ENCODE data around the gene GID4. TPM values are rescaled to one million over a fixed set of nuclear protein-coding genes. Genes with fewer than 3 reads are reported as not detected.

The GID4 gene
- total RNA-seq, 5 donors from 2014 or later (not counting 1 experiment from before 2014, with no cell fraction given), result 7.9 to 12.3 (median 10.0) TPM

GRCh38 chr17:18107061-18107790 is 68.0 kb downstream of the GID4 start:
- peaks cover 17% of the 10 kb centered on the region for H3K36me3 Mint-ChIP-seq
- POLR2A ChIA-PET, result no interaction called here
- DNase-seq, result no peak
- Histone ChIP-seq H3K36me3 (ENCODE audit: control insufficient read depth in 2 of 2, extremely low read depth in 1 of 2, insufficient read depth in 1 of 2, low read length in 1 of 2) (peaks cover 5 to 19% of the 10 kb centered on the region in 2 donors), H3K4me1 (ENCODE audit: control insufficient read depth in 1 of 2, extremely low read depth in 1 of 2, insufficient read depth in 2 of 2, low read length in 2 of 2) (no peaks in the 10 kb centered on the region), H3K27ac (ENCODE audit: low read length) (no peak overlapping the region), H3K27me3 (replicated peaks in 1 of 2; ENCODE audit: control insufficient read depth in 2 of 2, extremely low read depth in 1 of 2, insufficient read depth in 2 of 2, low read length in 1 of 2) (peaks cover 0 to 2% of the 10 kb centered on the region in 2 experiments), H3K4me3 (ENCODE audit: control insufficient read depth in 1 of 2, extremely low read depth in 1 of 2, low read length in 1 of 2) (no peak overlapping the region), H3K9me3 (no peaks in the 10 kb centered on the region)
- CTCF ChIA-PET, result no interaction called here
- H3K27me3 Mint-ChIP-seq, result no peaks in the 10 kb centered on the region
- H3K9me3 Mint-ChIP-seq, result no peaks in the 10 kb centered on the region
- H3K27ac Mint-ChIP-seq, result no peak overlapping the region
- H3K4me1 Mint-ChIP-seq, result no peaks in the 10 kb centered on the region
- no peak for ATAC-seq (replicated peaks in 1 of 4)
- 88% methylated on average over 4 of the region's 14 CpGs for WGBS (ENCODE audit: insufficient coverage)
- H3K4me3 Mint-ChIP-seq, result no peak overlapping the region

DNA sequence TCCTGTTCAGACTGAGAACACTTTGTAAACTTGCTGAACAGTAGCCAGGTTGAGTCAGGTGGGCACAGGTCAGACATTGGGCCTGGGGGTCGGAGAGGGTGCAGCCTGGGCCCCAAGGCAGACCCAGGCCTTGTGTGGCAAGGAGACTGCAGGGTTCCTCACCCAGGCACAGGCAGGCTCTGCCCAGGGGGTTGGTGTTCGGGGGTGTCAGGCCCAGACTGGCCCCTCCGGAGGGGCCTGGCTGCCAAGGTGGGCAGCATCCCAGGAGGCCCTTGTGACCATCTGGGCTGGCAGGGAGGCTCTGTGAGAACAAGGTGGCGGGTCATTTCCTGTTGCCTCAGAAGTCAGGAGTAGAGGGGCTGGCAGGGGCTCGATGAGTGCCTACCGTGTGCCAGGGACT is 68.8 kb downstream of the GID4 start:
- Histone ChIP-seq H3K4me3 (ENCODE audit: control insufficient read depth in 1 of 2, extremely low read depth in 1 of 2, low read length in 1 of 2) (no peak overlapping the region), H3K27ac (ENCODE audit: low read length) (no peak overlapping the region), H3K9me3 (no peaks in the 10 kb centered on the region), H3K36me3 (ENCODE audit: control insufficient read depth in 2 of 2, extremely low read depth in 1 of 2, insufficient read depth in 1 of 2, low read length in 1 of 2) (peaks cover 5 to 19% of the 10 kb centered on the region in 2 donors), H3K4me1 (ENCODE audit: control insufficient read depth in 1 of 2, extremely low read depth in 1 of 2, insufficient read depth in 2 of 2, low read length in 2 of 2) (no peaks in the 10 kb centered on the region), H3K27me3 (replicated peaks in 1 of 2; ENCODE audit: control insufficient read depth in 2 of 2, extremely low read depth in 1 of 2, insufficient read depth in 2 of 2, low read length in 1 of 2) (peaks cover 0 to 2% of the 10 kb centered on the region in 2 experiments)
- H3K27me3 Mint-ChIP-seq, result no peaks in the 10 kb centered on the region
- POLR2A ChIA-PET, result no interaction called here
- DNase-seq (no peak), ATAC-seq (replicated peaks in 1 of 4) (no peak)
- CTCF ChIA-PET, result no interaction called here
- H3K4me3 Mint-ChIP-seq, result no peak overlapping the region
- 88% methylated on average over 5 of the region's 6 CpGs for WGBS (ENCODE audit: insufficient coverage)
- peaks cover 16% of the 10 kb centered on the region for H3K36me3 Mint-ChIP-seq
- H3K9me3 Mint-ChIP-seq, result no peaks in the 10 kb centered on the region
- H3K4me1 Mint-ChIP-seq, result no peaks in the 10 kb centered on the region
- H3K27ac Mint-ChIP-seq, result no peak overlapping the region

GRCh38 chr17:18108401-18109312 is 69.4 kb downstream of the GID4 start, which contains the start of gene MYO15A:
Gene MYO15A (plus strand): TSS chr17:18108756. CDS start chr17:18118801, 10,045 bp downstream.
- Histone ChIP-seq H3K36me3 (ENCODE audit: control insufficient read depth in 2 of 2, extremely low read depth in 1 of 2, insufficient read depth in 1 of 2, low read length in 1 of 2) (peaks cover 5 to 19% of the 10 kb centered on the region in 2 donors), H3K4me3 (ENCODE audit: control insufficient read depth in 1 of 2, extremely low read depth in 1 of 2, low read length in 1 of 2) (no peak within 1 kb of the TSS), H3K27me3 (replicated peaks in 1 of 2; ENCODE audit: control insufficient read depth in 2 of 2, extremely low read depth in 1 of 2, insufficient read depth in 2 of 2, low read length in 1 of 2) (peaks cover 0 to 2% of the 10 kb centered on the region in 2 experiments), H3K27ac (ENCODE audit: low read length) (no peak within 1 kb of the TSS), H3K9me3 (no peaks in the 10 kb centered on the region), H3K4me1 (ENCODE audit: control insufficient read depth in 1 of 2, extremely low read depth in 1 of 2, insufficient read depth in 2 of 2, low read length in 2 of 2) (no peaks in the 10 kb centered on the region)
- Mint-ChIP-seq H3K27me3 (no peaks in the 10 kb centered on the region), H3K4me1 (no peaks in the 10 kb centered on the region), H3K9me3 (no peaks in the 10 kb centered on the region), H3K36me3 (peaks cover 12% of the 10 kb centered on the region), H3K4me3 (no peak within 1 kb of the TSS), H3K27ac (no peak within 1 kb of the TSS)
- no peak for ATAC-seq (replicated peaks in 1 of 4)
- ChIA-PET CTCF (no interaction called here), POLR2A (no interaction called here)
- WGBS (ENCODE audit: insufficient coverage), result 96% methylated on average over 6 of the region's 17 CpGs
- DNase-seq, result no peak

DNA sequence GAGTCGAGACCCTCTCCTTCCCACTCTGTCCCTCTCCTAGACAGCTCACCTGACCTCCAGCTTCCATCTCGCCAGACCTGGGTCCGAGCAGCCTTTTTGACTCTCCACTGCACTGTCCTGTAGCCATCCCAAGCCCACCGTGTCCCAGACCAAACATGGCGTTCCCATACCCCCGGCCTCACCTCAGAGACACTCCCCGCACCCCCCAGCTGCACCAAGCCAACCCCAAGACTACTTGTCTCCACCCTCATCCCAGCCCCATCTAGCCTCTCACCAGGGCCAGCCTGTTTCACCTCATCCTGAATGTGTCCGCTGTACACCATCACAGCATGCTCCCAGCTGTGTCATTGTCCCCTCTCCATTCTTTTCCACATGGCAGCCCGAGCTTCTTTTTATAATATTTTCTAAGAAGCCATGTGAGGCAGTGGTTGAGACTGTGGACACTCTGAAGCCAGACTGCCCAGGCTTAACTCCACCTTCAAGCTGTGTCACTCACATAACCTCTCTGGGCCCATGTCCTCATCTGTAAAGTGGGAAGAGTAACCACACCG is 70.8 kb downstream of the GID4 start:
- Histone ChIP-seq H3K27ac (ENCODE audit: low read length) (no peak overlapping the region), H3K27me3 (replicated peaks in 1 of 2; ENCODE audit: control insufficient read depth in 2 of 2, extremely low read depth in 1 of 2, insufficient read depth in 2 of 2, low read length in 1 of 2) (peaks cover 0 to 2% of the 10 kb centered on the region in 2 experiments), H3K9me3 (no peaks in the 10 kb centered on the region), H3K4me1 (ENCODE audit: control insufficient read depth in 1 of 2, extremely low read depth in 1 of 2, insufficient read depth in 2 of 2, low read length in 2 of 2) (no peaks in the 10 kb centered on the region), H3K4me3 (ENCODE audit: control insufficient read depth in 1 of 2, extremely low read depth in 1 of 2, low read length in 1 of 2) (no peak overlapping the region), H3K36me3 (ENCODE audit: control insufficient read depth in 2 of 2, extremely low read depth in 1 of 2, insufficient read depth in 1 of 2, low read length in 1 of 2) (peaks cover 5 to 14% of the 10 kb centered on the region in 2 donors)
- ATAC-seq (replicated peaks in 1 of 4) (no peak), DNase-seq (no peak)
- H3K9me3 Mint-ChIP-seq, result no peaks in the 10 kb centered on the region
- peaks cover 4% of the 10 kb centered on the region for H3K36me3 Mint-ChIP-seq
- H3K27me3 Mint-ChIP-seq, result no peaks in the 10 kb centered on the region
- H3K27ac Mint-ChIP-seq, result no peak overlapping the region
- POLR2A ChIA-PET, result no interaction called here
- no peak overlapping the region for H3K4me3 Mint-ChIP-seq
- WGBS (ENCODE audit: insufficient coverage), result 93% methylated on average over 7 of the region's 10 CpGs
- H3K4me1 Mint-ChIP-seq, result no peaks in the 10 kb centered on the region
- CTCF ChIA-PET, result interaction anchor here in 1 of 2 donors (0.6 kb wide), 1 partner anchor 792 kb away, joined by 3 read pairs; no protein-coding TSS in a partner anchor

- H3K27me3 ChIP-seq (replicated peaks in 1 of 2; ENCODE audit: control insufficient read depth in 2 of 2, extremely low read depth in 1 of 2, insufficient read depth in 2 of 2, low read length in 1 of 2), result peaks cover 0 to 2% of the 10 kb centered on the region in 2 experiments
- Mint-ChIP-seq H3K27me3 (no peaks in the 10 kb centered on the region), H3K9me3 (no peaks in the 10 kb centered on the region), H3K4me3 (no peak overlapping the region), H3K36me3 (peaks cover 4% of the 10 kb centered on the region), H3K4me1 (no peaks in the 10 kb centered on the region), H3K27ac (no peak overlapping the region)
- H3K9me3 ChIP-seq, result no peaks in the 10 kb centered on the region
- ChIA-PET CTCF (no interaction called here), POLR2A (no interaction called here)
- ATAC-seq (replicated peaks in 1 of 4), result no peak
- peaks cover 0 to 9% of the 10 kb centered on the region in 2 donors for H3K36me3 ChIP-seq (ENCODE audit: control insufficient read depth in 2 of 2, extremely low read depth in 1 of 2, insufficient read depth in 1 of 2, low read length in 1 of 2)
- H3K4me3 ChIP-seq (ENCODE audit: control insufficient read depth in 1 of 2, extremely low read depth in 1 of 2, low read length in 1 of 2), result no peak overlapping the region
- no peaks in the 10 kb centered on the region for H3K4me1 ChIP-seq (ENCODE audit: control insufficient read depth in 1 of 2, extremely low read depth in 1 of 2, insufficient read depth in 2 of 2, low read length in 2 of 2)
- DNase-seq, result no peak
- WGBS (ENCODE audit: insufficient coverage), result 67% methylated on average over 4 of the region's 4 CpGs
- no peak overlapping the region for H3K27ac ChIP-seq (ENCODE audit: low read length)
Measured at GRCh38 chr17:18110636-18111145, 71.5 kb downstream of the GID4 start.

- Mint-ChIP-seq H3K27ac (no peak overlapping the region), H3K4me3 (no peak overlapping the region), H3K27me3 (no peaks in the 10 kb centered on the region), H3K9me3 (no peaks in the 10 kb centered on the region), H3K36me3 (peaks cover 4% of the 10 kb centered on the region), H3K4me1 (no peaks in the 10 kb centered on the region)
- no peak for DNase-seq
- Histone ChIP-seq H3K4me3 (ENCODE audit: control insufficient read depth in 1 of 2, extremely low read depth in 1 of 2, low read length in 1 of 2) (no peak overlapping the region), H3K27me3 (replicated peaks in 1 of 2; ENCODE audit: control insufficient read depth in 2 of 2, extremely low read depth in 1 of 2, insufficient read depth in 2 of 2, low read length in 1 of 2) (peaks cover 0 to 2% of the 10 kb centered on the region in 2 experiments), H3K36me3 (ENCODE audit: control insufficient read depth in 2 of 2, extremely low read depth in 1 of 2, insufficient read depth in 1 of 2, low read length in 1 of 2) (peaks cover 0 to 7% of the 10 kb centered on the region in 2 donors), H3K4me1 (ENCODE audit: control insufficient read depth in 1 of 2, extremely low read depth in 1 of 2, insufficient read depth in 2 of 2, low read length in 2 of 2) (no peaks in the 10 kb centered on the region), H3K9me3 (no peaks in the 10 kb centered on the region), H3K27ac (ENCODE audit: low read length) (no peak overlapping the region)
- 79% methylated on average over 4 of the region's 6 CpGs for WGBS (ENCODE audit: insufficient coverage)
- ChIA-PET POLR2A (no interaction called here), CTCF (no interaction called here)
- no peak for ATAC-seq (replicated peaks in 1 of 4)
Measured at GRCh38 chr17:18111330-18111971, 72.2 kb downstream of the GID4 start.

Data from T-cell (primary cell).